Coronary artery (tissue), 2 donors: ENCODE results near the gene LBHD2.

Experiments used
- DNase-seq: peaks from one replicate; pipeline ENCODE4 v3.0.0-alpha.2; 2017; ENCODE audit warnings: low spot score
- H3K27ac ChIP-seq, 2 donors: fragments of 200-600 bp; sonication (generic); one replicate each; pipeline ENCODE4 v1.5.1; 2016 to 2019
- H3K4me3 ChIP-seq: fragments of 200-600 bp; sonication (generic); 2 replicates; pipeline ENCODE4 v1.5.1; 2016; ENCODE audit warnings: mild to moderate bottlenecking, moderate library complexity
- TF ChIP-seq, protein P1 (sequence below): fragments of 200-600 bp; sonication (generic); IDR thresholded peaks from one replicate; pipeline ENCODE4 v1.5.1; 2019; ENCODE audit warnings: antibody characterized with exemption

LBHD2 gene

DNA sequence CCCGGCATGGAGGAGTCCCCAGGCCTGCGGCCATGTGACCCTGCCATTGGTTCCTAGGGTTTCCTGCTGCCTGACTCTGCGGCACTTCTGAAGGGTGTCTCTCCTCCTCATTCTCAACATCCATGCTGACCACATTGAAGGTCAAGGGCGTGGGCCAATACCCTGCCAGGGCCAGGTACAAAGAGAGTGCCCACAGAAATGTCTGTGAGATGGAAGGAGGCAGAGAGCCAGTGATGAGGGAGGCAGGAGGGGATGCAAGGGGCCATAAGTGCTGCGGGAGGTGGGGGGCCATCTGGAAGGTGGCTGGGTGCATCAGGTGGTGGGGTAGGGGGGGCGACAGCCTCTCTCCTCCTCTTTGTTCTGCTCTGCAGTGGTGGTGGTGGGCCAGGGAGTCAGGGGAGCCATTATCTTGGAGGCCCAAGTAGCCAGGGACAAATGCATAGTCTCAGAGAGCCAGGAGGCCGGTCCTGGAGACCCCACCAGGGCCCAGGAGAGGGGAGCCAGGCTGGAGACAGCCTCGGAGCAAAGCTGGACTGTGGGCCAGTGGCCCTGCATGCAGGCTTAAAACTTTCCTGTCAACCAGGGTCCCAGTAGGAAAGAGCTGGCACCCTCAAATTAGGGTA, 13.6 kb upstream of the LBHD2 start:
- Histone ChIP-seq H3K27ac (no peak overlapping the region), H3K4me3 (no peak overlapping the region)
- TF ChIP-seq, protein P1, sequence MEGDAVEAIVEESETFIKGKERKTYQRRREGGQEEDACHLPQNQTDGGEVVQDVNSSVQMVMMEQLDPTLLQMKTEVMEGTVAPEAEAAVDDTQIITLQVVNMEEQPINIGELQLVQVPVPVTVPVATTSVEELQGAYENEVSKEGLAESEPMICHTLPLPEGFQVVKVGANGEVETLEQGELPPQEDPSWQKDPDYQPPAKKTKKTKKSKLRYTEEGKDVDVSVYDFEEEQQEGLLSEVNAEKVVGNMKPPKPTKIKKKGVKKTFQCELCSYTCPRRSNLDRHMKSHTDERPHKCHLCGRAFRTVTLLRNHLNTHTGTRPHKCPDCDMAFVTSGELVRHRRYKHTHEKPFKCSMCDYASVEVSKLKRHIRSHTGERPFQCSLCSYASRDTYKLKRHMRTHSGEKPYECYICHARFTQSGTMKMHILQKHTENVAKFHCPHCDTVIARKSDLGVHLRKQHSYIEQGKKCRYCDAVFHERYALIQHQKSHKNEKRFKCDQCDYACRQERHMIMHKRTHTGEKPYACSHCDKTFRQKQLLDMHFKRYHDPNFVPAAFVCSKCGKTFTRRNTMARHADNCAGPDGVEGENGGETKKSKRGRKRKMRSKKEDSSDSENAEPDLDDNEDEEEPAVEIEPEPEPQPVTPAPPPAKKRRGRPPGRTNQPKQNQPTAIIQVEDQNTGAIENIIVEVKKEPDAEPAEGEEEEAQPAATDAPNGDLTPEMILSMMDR = no peak
- DNase-seq = no peak

DNA sequence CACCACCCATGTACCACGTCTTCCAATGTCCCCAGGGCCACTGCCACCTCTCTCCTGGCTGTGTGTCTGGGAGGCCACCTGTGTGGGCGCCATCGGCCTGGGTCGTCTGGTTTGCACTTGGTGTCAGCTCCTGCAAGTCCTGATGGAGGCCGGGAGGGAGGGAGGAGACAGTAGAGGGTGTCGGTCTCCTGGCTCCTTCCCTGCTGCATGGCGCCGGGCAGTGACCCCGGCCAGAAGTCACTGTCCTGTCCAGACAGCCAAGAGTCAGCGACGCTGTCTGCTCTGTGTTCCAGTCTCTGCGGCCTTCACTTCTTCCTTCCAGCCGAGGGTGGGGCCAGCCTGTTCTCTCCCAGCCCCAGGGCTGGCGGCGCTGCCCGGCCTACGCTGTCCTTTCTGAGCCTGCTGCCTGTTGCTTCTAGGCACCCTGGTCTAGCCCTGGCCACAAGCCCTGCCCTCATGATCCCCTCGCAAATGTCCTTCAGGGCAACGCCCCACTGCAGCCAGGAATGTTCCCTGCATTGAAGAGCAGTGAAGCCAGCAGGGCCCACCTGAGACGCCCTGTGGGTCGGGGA, 13.0 kb upstream of the LBHD2 start:
- TF ChIP-seq, protein P1 = no peak
- Histone ChIP-seq H3K4me3 (no peak overlapping the region), H3K27ac (peak overlapping the region in 1 of 2 donors; percentile 62)
- DNase-seq = peak; percentile 73

DNA sequence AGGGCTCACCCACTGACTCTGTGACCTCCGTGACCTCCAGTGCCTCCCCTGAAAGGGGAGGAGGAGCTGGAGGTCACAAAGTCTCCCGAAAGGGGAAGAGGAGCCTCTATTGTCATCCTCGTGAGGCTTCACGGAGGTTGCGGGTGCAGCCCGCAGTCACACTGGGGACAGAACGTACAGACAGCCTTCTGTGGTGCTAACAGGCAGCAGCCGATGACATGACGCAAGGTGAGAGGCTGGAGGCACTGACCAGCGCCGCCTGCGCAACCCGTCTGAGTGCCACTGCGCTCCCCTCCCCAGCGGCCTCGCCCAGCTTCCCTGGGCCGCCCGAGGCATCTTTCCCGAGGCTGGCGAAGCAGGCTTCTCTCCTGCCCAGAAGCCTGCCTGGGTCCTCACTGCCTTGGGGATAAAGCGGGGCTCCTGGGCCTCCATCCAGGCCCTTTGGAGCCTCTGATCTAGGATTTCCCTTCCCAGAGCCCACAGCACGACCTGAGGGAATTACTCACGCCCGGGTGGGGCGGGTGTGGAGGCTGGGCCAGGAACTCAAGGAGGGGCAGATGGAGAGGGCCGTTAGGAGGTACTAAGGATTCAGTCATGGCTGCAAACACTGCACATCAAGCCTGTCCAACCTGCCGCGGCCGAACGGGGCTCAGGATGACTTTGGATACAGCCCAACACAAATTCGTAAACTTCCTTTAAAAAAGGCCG, 12.3 kb upstream of the LBHD2 start:
- peak; percentile 70 for DNase-seq
- TF ChIP-seq, protein P1 = no peak
- H3K4me3 ChIP-seq = no peak overlapping the region
- H3K27ac ChIP-seq = peak overlapping the region in 1 of 2 donors; percentile 62

DNA sequence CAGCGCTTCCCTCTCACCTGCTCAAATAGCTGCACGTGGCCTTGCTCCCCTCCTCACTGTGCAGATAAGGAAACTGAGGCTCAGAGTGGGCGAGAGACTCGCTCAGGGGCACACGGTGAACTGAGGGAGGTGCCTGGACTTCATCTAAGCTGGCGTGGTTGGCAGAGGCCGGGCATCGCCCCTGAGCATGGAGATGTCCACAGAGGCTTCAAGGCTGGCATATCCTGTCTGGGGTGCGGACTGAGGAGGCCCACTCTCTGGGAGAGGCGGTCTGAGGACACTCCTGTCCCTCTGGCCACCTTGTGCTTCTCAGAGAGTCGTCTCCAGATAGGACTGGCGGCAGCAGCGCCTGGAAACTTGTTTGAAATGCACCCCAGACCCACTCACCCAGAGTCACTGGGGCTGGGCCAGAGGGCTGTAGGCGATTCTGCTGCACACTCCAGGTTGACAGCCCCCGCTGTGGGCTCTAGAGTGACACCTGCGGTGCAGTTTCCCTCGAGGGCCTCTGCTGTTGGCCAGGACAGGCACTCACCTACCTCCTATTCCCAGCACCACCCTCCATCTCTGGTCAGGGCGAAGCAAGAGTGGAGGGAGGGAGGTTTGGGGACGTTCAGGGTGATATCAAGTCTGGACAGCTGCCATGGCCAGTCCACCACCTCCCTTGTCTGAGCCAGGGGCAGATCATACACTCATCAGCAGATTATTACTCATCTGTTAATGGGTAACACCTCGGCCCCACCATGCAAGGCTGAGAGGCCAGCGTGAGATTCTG, 11.2 kb upstream of the LBHD2 start:
- Histone ChIP-seq H3K4me3 (no peak overlapping the region), H3K27ac (no peak overlapping the region)
- TF ChIP-seq, protein P1 = no peak
- peak; percentile 64 for DNase-seq

DNA sequence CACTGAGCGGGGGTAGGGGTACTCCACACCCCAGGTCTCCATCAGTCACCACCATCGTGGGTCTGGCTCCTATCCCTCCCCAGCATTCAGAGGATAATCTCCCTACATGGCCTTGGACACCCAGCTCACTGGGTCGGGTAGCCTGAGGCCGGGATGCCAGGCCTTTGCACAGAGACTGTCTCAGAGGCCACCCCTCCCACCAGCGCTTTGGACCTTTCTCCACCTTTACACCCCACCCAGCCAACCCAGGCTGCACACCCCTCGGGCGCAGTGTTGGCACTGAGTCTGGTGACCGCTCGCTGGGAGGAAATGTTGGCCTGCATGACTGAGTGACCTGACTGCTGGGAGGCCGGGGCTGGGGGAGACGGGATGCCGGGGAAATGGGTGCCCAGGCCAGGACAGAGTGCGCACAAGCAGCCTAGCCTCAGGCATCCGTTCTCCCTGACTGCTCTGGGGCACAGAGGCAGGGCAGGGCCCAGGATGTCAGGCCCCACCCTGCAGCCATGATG, 10.6 kb upstream of the LBHD2 start:
- DNase-seq = peak; percentile 67
- peak overlapping the region in 1 of 2 donors; percentile 75 for H3K27ac ChIP-seq

More for the DNA sequence above, 10.6 kb upstream of the LBHD2 start:
- no peak overlapping the region for H3K4me3 ChIP-seq
- TF ChIP-seq, protein P1 = no peak
